Sigmoid colon (tissue), 4 donors: ENCODE data around the gene PDE6B.

ENCODE experiments used
- CTCF ChIP-seq, 4 experiments: fragments of 450-650 bp in 3 of 4; fragments of 200-600 bp in 1 of 4; IDR thresholded peaks; one replicate each; pipeline ENCODE4 v1.5.1; 2016 to 2019; ENCODE audit warnings: antibody characterized with exemption in 4 of 4, mild to moderate bottlenecking in 3 of 4, moderate library complexity in 2 of 4
- EP300 ChIP-seq, 4 donors: sonication (generic); formaldehyde crosslinking; IDR thresholded peaks; one replicate each; pipeline ENCODE4 v1.6.1; 2017; ENCODE audit warnings: antibody characterized with exemption in 4 of 4

- TF ChIP-seq CTCF (IDR thresholded peaks at IDR 0.05) (no peak), EP300 (IDR thresholded peaks at IDR 0.05) (no peak)
These were observed 23.4 kb downstream of the PDE6B start for GRCh38 chr4:648579-649292.
